Osteoblast (primary cell): ENCODE measurements around the gene DHRS2. TPM values are rescaled to one million over a fixed set of nuclear protein-coding genes. Genes with fewer than 3 reads are reported as not detected.

Experiments used
- DNase-seq: peaks from one replicate; pipeline ENCODE4 v3.0.0; 2011; ENCODE audit warnings: low spot score, mixed read lengths; ENCODE audit not compliant: insufficient read length; ENCODE audit errors: missing footprints
- H2AFZ ChIP-seq: 2 replicates; pipeline ENCODE4 v1.6.0; 2011; ENCODE audit warnings: mild to moderate bottlenecking, low read length
- H3K27ac ChIP-seq: 2 replicates; pipeline ENCODE4 v1.5.1; 2011; ENCODE audit warnings: mild to moderate bottlenecking, low read depth, low read length, moderate library complexity
- H3K27me3 ChIP-seq: 2 replicates; pipeline ENCODE4 v1.6.0; 2012; ENCODE audit warnings: mild to moderate bottlenecking, control low read depth, inconsistent platforms, low read length, moderate library complexity; ENCODE audit not compliant: insufficient read depth
- H3K36me3 ChIP-seq: 2 replicates; pipeline ENCODE4 v1.5.1; 2011; ENCODE audit warnings: mild to moderate bottlenecking, low read length, control low read depth, moderate library complexity; ENCODE audit not compliant: insufficient read depth
- H3K4me1 ChIP-seq: 2 replicates; pipeline ENCODE4 v1.5.1; 2011; ENCODE audit warnings: mild to moderate bottlenecking, low read length, control low read depth, moderate library complexity; ENCODE audit not compliant: insufficient read depth
- H3K4me2 ChIP-seq: 2 replicates; pipeline ENCODE4 v1.6.0; 2011; ENCODE audit warnings: mild to moderate bottlenecking, low read length; ENCODE audit not compliant: insufficient read depth
- H3K4me3 ChIP-seq: fragments of 200-600 bp; sonication (generic); 3 replicates; pipeline ENCODE4 v1.5.1; 2012; ENCODE audit warnings: mild to moderate bottlenecking, low read length, inconsistent platforms; ENCODE audit not compliant: insufficient read depth
- H3K79me2 ChIP-seq: 2 replicates; pipeline ENCODE4 v1.6.0; 2012; ENCODE audit warnings: mild to moderate bottlenecking, low read length, control low read depth, inconsistent platforms; ENCODE audit not compliant: insufficient read depth
- H3K9me3 ChIP-seq: 2 replicates; pipeline ENCODE4 v1.5.1; 2011; ENCODE audit warnings: low read depth, low read length, control low read depth
- H4K20me1 ChIP-seq: 2 replicates; pipeline ENCODE4 v1.6.0; 2012; ENCODE audit warnings: mild to moderate bottlenecking, low read length, control low read depth; ENCODE audit not compliant: insufficient read depth
- total RNA-seq: library from RNA; depleted of rRNA; stranded (reverse); fragments of >200 nt; gene quantifications from 2 replicates; pipeline ENCODE4 v1.2.3, GENCODE V29; 2012
- TF ChIP-seq, protein P1 (sequence below): IDR thresholded peaks from 2 replicates; pipeline ENCODE4 v1.5.1; 2011; ENCODE audit warnings: mild to moderate bottlenecking, low read depth, low read length, moderate library complexity; ENCODE audit errors: extremely low read depth

The DHRS2 gene
- total RNA-seq, 1 donor, result under 0.01 TPM

DNA sequence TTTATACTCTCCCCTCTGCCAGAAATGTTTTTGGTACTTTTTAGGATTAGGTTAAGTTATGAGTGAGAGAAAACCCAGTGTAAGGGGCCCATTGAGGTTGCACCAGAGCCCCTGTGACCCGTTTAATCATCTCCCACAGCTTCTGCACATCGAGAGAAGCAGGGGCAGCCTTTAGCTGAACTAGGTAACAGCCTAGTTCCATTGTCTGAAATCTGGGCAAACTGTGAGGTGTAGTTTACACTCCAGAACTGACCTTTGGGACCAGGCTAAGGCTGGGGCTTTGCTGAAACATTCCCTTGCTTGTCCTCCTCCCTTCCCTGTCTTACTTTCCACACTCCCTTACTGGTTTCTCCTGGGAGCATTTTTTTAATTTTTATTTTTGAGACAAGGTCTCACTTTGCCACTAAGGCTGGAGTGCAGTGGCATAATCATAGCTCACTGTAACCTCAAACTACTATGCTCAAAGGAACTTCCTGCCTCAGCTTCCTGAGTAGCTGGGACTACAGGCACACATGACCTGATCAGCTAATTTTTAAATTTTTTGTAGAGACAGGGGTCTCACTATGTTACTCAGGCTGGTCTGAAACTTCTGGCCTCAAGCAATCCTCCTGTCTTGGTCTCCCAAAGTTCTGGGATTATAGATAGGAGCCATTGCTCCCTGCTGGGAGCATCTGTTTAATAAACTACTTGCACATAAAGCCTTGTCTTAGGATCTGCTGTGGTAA lies 25.9 kb upstream of the DHRS2 start:
- no peaks in the 10 kb centered on the region for H3K9me3 ChIP-seq
- no peaks in the 10 kb centered on the region for H4K20me1 ChIP-seq
- peaks cover 10% of the 10 kb centered on the region for H3K4me1 ChIP-seq
- H3K27me3 ChIP-seq, result peaks cover 13% of the 10 kb centered on the region
- no peaks in the 10 kb centered on the region for H3K79me2 ChIP-seq
- H3K27ac ChIP-seq, result no peak overlapping the region
- H3K4me3 ChIP-seq, result no peak overlapping the region
- H3K4me2 ChIP-seq, result no peak overlapping the region
- no peaks in the 10 kb centered on the region for H3K36me3 ChIP-seq
- TF ChIP-seq, protein P1, sequence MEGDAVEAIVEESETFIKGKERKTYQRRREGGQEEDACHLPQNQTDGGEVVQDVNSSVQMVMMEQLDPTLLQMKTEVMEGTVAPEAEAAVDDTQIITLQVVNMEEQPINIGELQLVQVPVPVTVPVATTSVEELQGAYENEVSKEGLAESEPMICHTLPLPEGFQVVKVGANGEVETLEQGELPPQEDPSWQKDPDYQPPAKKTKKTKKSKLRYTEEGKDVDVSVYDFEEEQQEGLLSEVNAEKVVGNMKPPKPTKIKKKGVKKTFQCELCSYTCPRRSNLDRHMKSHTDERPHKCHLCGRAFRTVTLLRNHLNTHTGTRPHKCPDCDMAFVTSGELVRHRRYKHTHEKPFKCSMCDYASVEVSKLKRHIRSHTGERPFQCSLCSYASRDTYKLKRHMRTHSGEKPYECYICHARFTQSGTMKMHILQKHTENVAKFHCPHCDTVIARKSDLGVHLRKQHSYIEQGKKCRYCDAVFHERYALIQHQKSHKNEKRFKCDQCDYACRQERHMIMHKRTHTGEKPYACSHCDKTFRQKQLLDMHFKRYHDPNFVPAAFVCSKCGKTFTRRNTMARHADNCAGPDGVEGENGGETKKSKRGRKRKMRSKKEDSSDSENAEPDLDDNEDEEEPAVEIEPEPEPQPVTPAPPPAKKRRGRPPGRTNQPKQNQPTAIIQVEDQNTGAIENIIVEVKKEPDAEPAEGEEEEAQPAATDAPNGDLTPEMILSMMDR, result no peak
- no peak overlapping the region for H2AFZ ChIP-seq
- DNase-seq, result no peak

DNA sequence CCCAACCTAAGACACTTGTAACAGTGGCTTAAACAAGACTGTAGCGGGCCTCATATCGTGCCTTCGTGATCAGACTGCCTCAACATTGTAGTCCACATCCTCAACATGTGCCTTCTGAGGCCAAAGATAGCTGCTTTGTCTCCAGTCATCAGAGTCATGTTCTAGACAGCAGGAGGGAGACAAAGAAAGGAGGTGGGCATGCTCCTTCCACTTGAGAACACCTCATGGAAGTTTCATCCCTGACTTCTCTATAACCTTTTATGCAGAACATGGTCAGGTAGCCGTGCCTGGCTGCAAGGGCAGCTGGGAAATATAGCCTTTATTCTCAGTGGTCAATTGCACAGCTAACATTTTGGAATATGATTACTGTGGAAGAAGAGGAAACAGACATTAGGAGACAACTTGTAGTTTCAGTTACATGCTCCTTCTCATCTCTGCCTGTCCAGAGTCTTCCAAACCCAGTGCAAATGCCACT lies 25.3 kb upstream of the DHRS2 start:
- H3K4me2 ChIP-seq, result no peak overlapping the region
- no peaks in the 10 kb centered on the region for H3K79me2 ChIP-seq
- H4K20me1 ChIP-seq, result no peaks in the 10 kb centered on the region

DNA sequence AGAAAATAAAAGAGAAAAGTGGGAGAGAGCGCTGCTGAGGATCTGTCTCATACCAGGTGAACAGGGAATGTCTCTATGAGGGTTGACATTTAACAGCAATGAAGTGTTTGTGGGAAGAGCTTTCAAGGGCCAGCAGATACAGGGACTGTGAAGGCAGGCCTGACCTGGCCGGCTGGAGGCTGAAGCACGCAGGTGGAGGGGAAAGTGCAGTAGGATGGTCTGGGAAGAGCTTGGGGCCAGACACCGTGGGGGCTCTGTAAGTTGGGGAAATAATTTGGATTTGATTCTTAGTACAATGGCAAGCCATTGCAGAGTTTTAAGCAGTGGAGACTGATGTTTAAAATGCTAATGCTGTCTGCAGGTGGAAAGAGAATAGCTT lies 23.8 kb upstream of the DHRS2 start:
- no peak overlapping the region for H2AFZ ChIP-seq

More for the DNA sequence above, 25.3 kb upstream of the DHRS2 start:
- Histone ChIP-seq H3K4me1 (peaks cover 6% of the 10 kb centered on the region), H3K27ac (no peak overlapping the region), H3K4me3 (no peak overlapping the region), H3K27me3 (peaks cover 13% of the 10 kb centered on the region), H3K9me3 (no peaks in the 10 kb centered on the region), H2AFZ (no peak overlapping the region), H3K36me3 (no peaks in the 10 kb centered on the region)
- DNase-seq, result no peak
- TF ChIP-seq, protein P1, result no peak

DNA sequence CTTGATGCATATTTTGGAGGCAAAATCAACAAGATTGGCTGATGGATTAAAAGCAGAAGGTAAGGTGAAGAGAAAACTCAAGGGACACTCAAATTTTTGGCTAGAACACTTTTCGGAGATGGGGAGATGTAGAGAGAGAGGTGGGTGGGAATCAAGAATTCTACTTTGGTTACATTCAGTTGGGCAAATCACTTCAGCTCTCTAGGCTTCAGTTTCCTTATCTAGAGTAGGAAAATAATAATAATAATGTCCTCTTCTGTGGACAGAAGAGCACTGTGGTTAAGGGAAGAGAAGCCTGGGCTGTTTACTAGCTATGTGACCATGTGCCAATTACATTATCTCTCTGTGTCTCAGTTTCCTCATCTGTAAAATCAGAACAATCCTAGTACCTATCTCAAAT lies 23.4 kb upstream of the DHRS2 start:
- H3K9me3 ChIP-seq, result no peaks in the 10 kb centered on the region
- H3K79me2 ChIP-seq, result no peaks in the 10 kb centered on the region
- H3K4me1 ChIP-seq, result no peaks in the 10 kb centered on the region
- H3K4me2 ChIP-seq, result no peak overlapping the region
- H3K36me3 ChIP-seq, result no peaks in the 10 kb centered on the region
- no peak for DNase-seq
- TF ChIP-seq, protein P1, result no peak
- no peaks in the 10 kb centered on the region for H4K20me1 ChIP-seq
- H3K27me3 ChIP-seq, result peaks cover 13% of the 10 kb centered on the region
- H3K27ac ChIP-seq, result no peak overlapping the region
- no peak overlapping the region for H3K4me3 ChIP-seq
- H2AFZ ChIP-seq, result no peak overlapping the region

More for the DNA sequence above, 23.8 kb upstream of the DHRS2 start:
- no peaks in the 10 kb centered on the region for H3K9me3 ChIP-seq
- TF ChIP-seq, protein P1, result no peak
- H3K4me1 ChIP-seq, result no peaks in the 10 kb centered on the region
- H3K4me3 ChIP-seq, result no peak overlapping the region
- H3K27me3 ChIP-seq, result peaks cover 13% of the 10 kb centered on the region
- DNase-seq, result no peak
- no peak overlapping the region for H3K27ac ChIP-seq
- H4K20me1 ChIP-seq, result no peaks in the 10 kb centered on the region
- no peak overlapping the region for H3K4me2 ChIP-seq
- no peaks in the 10 kb centered on the region for H3K36me3 ChIP-seq
- H3K79me2 ChIP-seq, result no peaks in the 10 kb centered on the region
